Esophagus mucosa (tissue), 1 donor: ENCODE data around the gene SMCO4. TPM values are rescaled to one million over a fixed set of nuclear protein-coding genes. Genes with fewer than 3 reads are reported as not detected.
"Not testable (repeated sequence)": the region's sequence is repeated elsewhere in the genome, so short reads cannot be mapped to it uniquely, and the experiment has no call there.

Source experiments
- ATAC-seq: fragments of 200-7000 bp; cut with Tn5 transposase; one replicate; pipeline ENCODE4 v1.9.1; 2020
- total RNA-seq: library from RNA; stranded (reverse); gene quantifications from one replicate; pipeline ENCODE4 v1.2.4, GENCODE V29; 2023
- donor health status: DM: yes; HTN: yes; CAD: no.

Gene SMCO4
- total RNA-seq, 1 donor from 2014 or later: 11.1 TPM

GRCh38 chr11:93560199-93560932 lies 17.2 kb upstream of the SMCO4 start:
- no peak for ATAC-seq

- ATAC-seq: no peak
Observed at GRCh38 chr11:93559681-93560080, 16.5 kb upstream of the SMCO4 start.

GRCh38 chr11:93552874-93553273 lies 9.7 kb upstream of the SMCO4 start:
- ATAC-seq: no peak

- ATAC-seq: no peak
Observed at GRCh38 chr11:93549976-93550375, 6.8 kb upstream of the SMCO4 start.

- no peak for ATAC-seq
Observed at GRCh38 chr11:93548679-93549319, 5.6 kb upstream of the SMCO4 start.

- ATAC-seq: no peak
Observed at GRCh38 chr11:93547773-93548172, 4.6 kb upstream of the SMCO4 start.

GRCh38 chr11:93547028-93547427 lies 3.8 kb upstream of the SMCO4 start:
- ATAC-seq: no peak

- no peak for ATAC-seq
Observed at GRCh38 chr11:93545566-93545965, 2.4 kb upstream of the SMCO4 start.

- peak; percentile 10 for ATAC-seq
Observed at GRCh38 chr11:93542811-93543229, 371 bp downstream of the SMCO4 start.

- ATAC-seq: peak; percentile 52
Observed at GRCh38 chr11:93541884-93542810, 1.0 kb downstream of the SMCO4 start.

GRCh38 chr11:93540896-93541553 lies 2.2 kb downstream of the SMCO4 start:
- no peak for ATAC-seq

- ATAC-seq: no peak
Observed at GRCh38 chr11:93540337-93540736, 2.9 kb downstream of the SMCO4 start.

- peak; percentile 20 for ATAC-seq
Observed at GRCh38 chr11:93537767-93538261, 5.4 kb downstream of the SMCO4 start.

- no peak for ATAC-seq
Observed at GRCh38 chr11:93537049-93537448, 6.1 kb downstream of the SMCO4 start.

- no peak for ATAC-seq
Observed at GRCh38 chr11:93536101-93536861, 6.9 kb downstream of the SMCO4 start.

- not testable (repeated sequence) for ATAC-seq
Observed at GRCh38 chr11:93535578-93535977, 7.6 kb downstream of the SMCO4 start.

GRCh38 chr11:93532806-93533205 lies 10.4 kb downstream of the SMCO4 start:
- ATAC-seq: no peak

GRCh38 chr11:93532281-93532789 lies 10.9 kb downstream of the SMCO4 start:
- no peak for ATAC-seq

GRCh38 chr11:93530468-93530826 lies 12.7 kb downstream of the SMCO4 start:
- ATAC-seq: no peak

- ATAC-seq: no peak
Observed at GRCh38 chr11:93529707-93530467, 13.3 kb downstream of the SMCO4 start.
